Astrocyte of the cerebellum (primary cell): ENCODE data around the gene ADNP2.

ENCODE experiments used
- DNase-seq: peaks from one replicate; pipeline ENCODE4 v3.0.0-alpha.2; 2011; ENCODE audit warnings: low read depth
- H3K4me3 ChIP-seq: 2 replicates; pipeline ENCODE4 v1.5.1; 2011; ENCODE audit warnings: mild to moderate bottlenecking, low read depth, low read length, moderate library complexity
- CTCF ChIP-seq: IDR thresholded peaks from 2 replicates; pipeline ENCODE4 v1.5.1; 2012; ENCODE audit warnings: low read length, low read depth, moderate library complexity, mild to moderate bottlenecking; ENCODE audit errors: missing control alignments
- in situ Hi-C: cut with HindIII; loops from 2 replicates; pipeline ENCODE4 v1.10.0; 2017; ENCODE audit warnings: low sequenced_read_pairs

Gene ADNP2

GRCh38 chr18:80166240-80166639 lies 57.2 kb downstream of the ADNP2 start:
- in situ Hi-C loops: no loop called here
- no peak overlapping the region for H3K4me3 ChIP-seq
- no peak for DNase-seq
- TF ChIP-seq CTCF: no peak

- no peak for DNase-seq
- in situ Hi-C loops: no loop called here
- H3K4me3 ChIP-seq: no peak overlapping the region
- TF ChIP-seq CTCF: no peak
Measured at GRCh38 chr18:80166725-80167124, 57.7 kb downstream of the ADNP2 start.

DNA sequence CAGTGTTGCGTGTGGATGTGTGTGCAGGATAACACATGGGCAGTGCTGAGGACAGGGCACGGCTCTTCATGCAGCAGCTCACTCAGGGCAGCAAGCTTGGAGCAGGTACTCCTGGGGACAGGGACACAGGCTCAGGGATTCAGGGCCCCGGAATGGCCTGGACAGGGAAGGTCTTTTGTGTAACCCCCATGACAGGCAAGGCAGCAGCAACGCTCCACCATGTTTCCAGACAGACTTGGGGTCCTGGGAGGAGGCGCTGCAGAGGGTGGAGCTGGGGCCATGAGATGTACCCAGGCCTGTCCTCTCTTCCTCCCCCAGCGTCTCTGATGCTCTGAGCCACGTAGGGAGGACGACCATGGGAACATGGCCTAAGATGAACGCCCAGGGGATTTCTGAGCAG lies 58.3 kb downstream of the ADNP2 start:
- in situ Hi-C loops: no loop called here
- H3K4me3 ChIP-seq: no peak overlapping the region
- no peak for TF ChIP-seq CTCF
- DNase-seq: no peak

- DNase-seq: no peak
- no peak for TF ChIP-seq CTCF
- H3K4me3 ChIP-seq: no peak overlapping the region
- in situ Hi-C loops: no loop called here
Measured at GRCh38 chr18:80167931-80168330, 58.9 kb downstream of the ADNP2 start.

GRCh38 chr18:80168346-80168745 lies 59.3 kb downstream of the ADNP2 start:
- H3K4me3 ChIP-seq: no peak overlapping the region
- no peak for TF ChIP-seq CTCF
- in situ Hi-C loops: no loop called here
- DNase-seq: no peak

GRCh38 chr18:80168982-80169381 lies 59.9 kb downstream of the ADNP2 start:
- in situ Hi-C loops: no loop called here
- no peak for DNase-seq
- no peak overlapping the region for H3K4me3 ChIP-seq
- TF ChIP-seq CTCF: no peak

GRCh38 chr18:80169607-80170006 lies 60.5 kb downstream of the ADNP2 start:
- no peak for TF ChIP-seq CTCF
- no peak for DNase-seq
- in situ Hi-C loops: no loop called here
- H3K4me3 ChIP-seq: no peak overlapping the region
